Measurements from ENCODE around the gene CDH4.

Gene CDH4

DNA sequence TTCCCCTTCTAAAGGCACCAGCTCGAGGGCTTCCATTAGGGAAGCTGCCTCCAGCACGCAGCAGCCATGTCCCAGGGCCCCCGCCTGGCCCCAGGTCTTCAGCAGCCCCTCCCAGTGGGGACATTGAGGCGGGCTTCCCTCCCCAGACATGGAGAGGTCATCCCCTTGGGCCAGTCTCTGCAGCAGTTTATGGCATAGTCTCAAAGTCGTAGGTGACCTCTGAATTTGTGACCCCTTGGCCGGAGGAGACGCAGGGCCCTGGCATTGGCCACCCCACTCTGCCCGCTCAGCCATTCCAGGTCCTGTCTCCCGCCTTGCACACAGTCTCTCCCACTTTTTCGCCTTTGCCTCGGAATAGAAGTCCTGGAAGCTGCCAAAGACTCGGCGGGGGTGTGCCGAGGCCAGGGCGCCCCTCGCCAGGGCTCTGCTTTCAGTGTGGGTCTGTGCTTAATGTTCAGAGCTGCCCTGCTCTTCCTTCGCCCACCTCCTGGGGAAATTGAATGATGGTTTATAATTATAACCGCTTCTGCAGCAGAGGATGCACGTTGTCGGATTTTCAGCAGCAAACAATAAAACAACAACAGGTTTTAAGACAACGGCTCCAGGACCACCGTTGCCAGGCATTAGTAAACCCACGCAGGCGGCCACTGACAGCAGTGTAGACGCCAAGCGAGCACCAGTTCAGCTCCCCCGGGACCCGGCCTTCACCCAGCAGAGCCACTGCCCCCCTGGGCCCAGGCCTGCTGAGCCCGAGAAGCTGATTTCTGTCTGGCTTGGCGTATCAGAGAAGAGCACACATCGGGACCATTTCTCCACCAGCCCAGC lies 626.6 kb downstream of the CDH4 start:
- no peaks in the 10 kb centered on the region for H3F3A ChIP-seq (ENCODE audit: insufficient read depth)
- H2AFZ ChIP-seq (ENCODE audit: low read depth, low read length, severe bottlenecking): no peak overlapping the region
- no peaks in the 10 kb centered on the region for H3K27me3 ChIP-seq (ENCODE audit: low read length)
- no peaks in the 10 kb centered on the region for H3K9me3 ChIP-seq (ENCODE audit: insufficient read depth, low read length)
- H3K9me2 ChIP-seq (replicated peaks; ENCODE audit: insufficient read depth, low read length): no peaks in the 10 kb centered on the region
- H4K20me1 ChIP-seq (ENCODE audit: low read depth, low read length): no peaks in the 10 kb centered on the region
- no peak for TF ChIP-seq EZH2phosphoT487 (conservative IDR thresholded peaks at IDR 0.05; ENCODE audit: low read length)
- TF ChIP-seq CTCF (IDR thresholded peaks at IDR 0.05; ENCODE audit: insufficient read depth, low read length, poor library complexity, severe bottlenecking): no peak
- H3K4me3 ChIP-seq (ENCODE audit: insufficient read depth, low read length, poor library complexity, severe bottlenecking): no peak overlapping the region
- H3K79me2 ChIP-seq (ENCODE audit: insufficient read depth, low read length): no peaks in the 10 kb centered on the region
- no peak overlapping the region for H3K4me2 ChIP-seq (ENCODE audit: low read depth, low read length, poor library complexity, severe bottlenecking)
- no peaks in the 10 kb centered on the region for H3K36me3 ChIP-seq (ENCODE audit: low read length)
- H3K9ac ChIP-seq (ENCODE audit: low read length): no peak overlapping the region
- no peak overlapping the region for H3K27ac ChIP-seq (ENCODE audit: low read depth, low read length)

- H3K9me2 ChIP-seq (replicated peaks; ENCODE audit: insufficient read depth, low read length): no peaks in the 10 kb centered on the region
- H2AFZ ChIP-seq (ENCODE audit: low read depth, low read length, severe bottlenecking): no peak overlapping the region
- no peaks in the 10 kb centered on the region for H3K9me3 ChIP-seq (ENCODE audit: insufficient read depth, low read length)
- H3K27ac ChIP-seq (ENCODE audit: low read depth, low read length): no peak overlapping the region
- no peak overlapping the region for H3K9ac ChIP-seq (ENCODE audit: low read length)
- no peak overlapping the region for H3K4me3 ChIP-seq (ENCODE audit: insufficient read depth, low read length, poor library complexity, severe bottlenecking)
- H3K79me2 ChIP-seq (ENCODE audit: insufficient read depth, low read length): no peaks in the 10 kb centered on the region
- no peak overlapping the region for H3K4me2 ChIP-seq (ENCODE audit: low read depth, low read length, poor library complexity, severe bottlenecking)
- H3F3A ChIP-seq (ENCODE audit: insufficient read depth): no peaks in the 10 kb centered on the region
- H4K20me1 ChIP-seq (ENCODE audit: low read depth, low read length): no peaks in the 10 kb centered on the region
- H3K27me3 ChIP-seq (ENCODE audit: low read length): no peaks in the 10 kb centered on the region
- H3K36me3 ChIP-seq (ENCODE audit: low read length): no peaks in the 10 kb centered on the region
- TF ChIP-seq CTCF (IDR thresholded peaks at IDR 0.05; ENCODE audit: insufficient read depth, low read length, poor library complexity, severe bottlenecking): no peak
- no peak for TF ChIP-seq EZH2phosphoT487 (conservative IDR thresholded peaks at IDR 0.05; ENCODE audit: low read length)
These were observed 627.2 kb downstream of the CDH4 start for GRCh38 chr20:61879303-61879620.

- Histone ChIP-seq H3K79me2 (ENCODE audit: insufficient read depth, low read length) (no peaks in the 10 kb centered on the region), H3K4me3 (ENCODE audit: insufficient read depth, low read length, poor library complexity, severe bottlenecking) (no peak overlapping the region), H3K36me3 (ENCODE audit: low read length) (no peaks in the 10 kb centered on the region), H4K20me1 (ENCODE audit: low read depth, low read length) (no peaks in the 10 kb centered on the region), H3K27ac (ENCODE audit: low read depth, low read length) (no peak overlapping the region), H3K4me2 (ENCODE audit: low read depth, low read length, poor library complexity, severe bottlenecking) (no peak overlapping the region), H3F3A (ENCODE audit: insufficient read depth) (no peaks in the 10 kb centered on the region), H3K27me3 (ENCODE audit: low read length) (no peaks in the 10 kb centered on the region), H3K9me2 (replicated peaks; ENCODE audit: insufficient read depth, low read length) (no peaks in the 10 kb centered on the region), H3K9ac (ENCODE audit: low read length) (no peak overlapping the region), H2AFZ (ENCODE audit: low read depth, low read length, severe bottlenecking) (no peak overlapping the region), H3K9me3 (ENCODE audit: insufficient read depth, low read length) (no peaks in the 10 kb centered on the region)
- TF ChIP-seq EZH2phosphoT487 (conservative IDR thresholded peaks at IDR 0.05; ENCODE audit: low read length) (no peak), CTCF (IDR thresholded peaks at IDR 0.05; ENCODE audit: insufficient read depth, low read length, poor library complexity, severe bottlenecking) (no peak)
These were observed 627.6 kb downstream of the CDH4 start for GRCh38 chr20:61879694-61880093.
